Measurements from ENCODE around the gene AOC3.
A peak's percentile ranks its signal among the peaks of the same experiment; 100 is the strongest.

AOC3 gene

DNA sequence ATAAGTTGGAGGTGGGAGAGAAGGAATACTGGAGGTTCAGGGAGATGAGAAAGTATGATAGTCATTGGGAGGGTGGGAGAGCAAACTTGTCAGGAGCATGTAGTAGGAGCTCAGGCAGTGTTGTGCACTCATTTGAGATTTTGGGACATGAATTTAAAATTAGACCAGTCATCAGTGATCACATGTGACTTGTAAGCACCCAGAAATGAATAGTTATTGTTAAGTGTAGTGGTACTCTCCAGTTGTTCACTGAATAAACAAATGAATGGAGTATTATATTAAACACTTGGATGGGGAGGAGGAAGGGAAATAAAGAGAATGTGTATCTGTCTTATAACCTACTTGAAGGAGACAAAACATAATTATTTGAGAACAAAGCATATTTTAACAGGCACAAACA is 20.0 kb upstream of the AOC3 start:
- TF ChIP-seq, protein P1, sequence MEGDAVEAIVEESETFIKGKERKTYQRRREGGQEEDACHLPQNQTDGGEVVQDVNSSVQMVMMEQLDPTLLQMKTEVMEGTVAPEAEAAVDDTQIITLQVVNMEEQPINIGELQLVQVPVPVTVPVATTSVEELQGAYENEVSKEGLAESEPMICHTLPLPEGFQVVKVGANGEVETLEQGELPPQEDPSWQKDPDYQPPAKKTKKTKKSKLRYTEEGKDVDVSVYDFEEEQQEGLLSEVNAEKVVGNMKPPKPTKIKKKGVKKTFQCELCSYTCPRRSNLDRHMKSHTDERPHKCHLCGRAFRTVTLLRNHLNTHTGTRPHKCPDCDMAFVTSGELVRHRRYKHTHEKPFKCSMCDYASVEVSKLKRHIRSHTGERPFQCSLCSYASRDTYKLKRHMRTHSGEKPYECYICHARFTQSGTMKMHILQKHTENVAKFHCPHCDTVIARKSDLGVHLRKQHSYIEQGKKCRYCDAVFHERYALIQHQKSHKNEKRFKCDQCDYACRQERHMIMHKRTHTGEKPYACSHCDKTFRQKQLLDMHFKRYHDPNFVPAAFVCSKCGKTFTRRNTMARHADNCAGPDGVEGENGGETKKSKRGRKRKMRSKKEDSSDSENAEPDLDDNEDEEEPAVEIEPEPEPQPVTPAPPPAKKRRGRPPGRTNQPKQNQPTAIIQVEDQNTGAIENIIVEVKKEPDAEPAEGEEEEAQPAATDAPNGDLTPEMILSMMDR (IDR thresholded peaks at IDR 0.05; ENCODE audit: low read depth, low read length), result no peak
- no peak overlapping the region for H3K4me3 ChIP-seq (ENCODE audit: low read depth, low read length)
- in situ Hi-C loops (cut with HindIII; ENCODE audit: low sequenced_read_pairs), result no loop called here
- DNase-seq (ENCODE audit: low read depth, low spot score), result no peak

- TF ChIP-seq, protein P1 (IDR thresholded peaks at IDR 0.05; ENCODE audit: low read depth, low read length), result no peak
Observed at GRCh38 chr17:42832213-42832933, 18.6 kb upstream of the AOC3 start.

GRCh38 chr17:42832934-42833766 is 17.8 kb upstream of the AOC3 start, which contains the start of gene PSME3:
Gene PSME3 (plus strand): TSS chr17:42833397. CDS start chr17:42833632, 235 bp downstream.
- peak within 1 kb of the TSS; percentile 100 for H3K4me3 ChIP-seq (ENCODE audit: low read depth, low read length)
- TF ChIP-seq, protein P1 (IDR thresholded peaks at IDR 0.05; ENCODE audit: low read depth, low read length), result peak; percentile 2
- in situ Hi-C loops (cut with HindIII; ENCODE audit: low sequenced_read_pairs), result no loop called here
- DNase-seq (ENCODE audit: low read depth, low spot score), result peak; percentile 89

More at GRCh38 chr17:42832213-42832933, 18.6 kb upstream of the AOC3 start:
- in situ Hi-C loops (cut with HindIII; ENCODE audit: low sequenced_read_pairs), result no loop called here
- no peak for DNase-seq (ENCODE audit: low read depth, low spot score)
- peak overlapping the region; percentile 100 for H3K4me3 ChIP-seq (ENCODE audit: low read depth, low read length)

DNA sequence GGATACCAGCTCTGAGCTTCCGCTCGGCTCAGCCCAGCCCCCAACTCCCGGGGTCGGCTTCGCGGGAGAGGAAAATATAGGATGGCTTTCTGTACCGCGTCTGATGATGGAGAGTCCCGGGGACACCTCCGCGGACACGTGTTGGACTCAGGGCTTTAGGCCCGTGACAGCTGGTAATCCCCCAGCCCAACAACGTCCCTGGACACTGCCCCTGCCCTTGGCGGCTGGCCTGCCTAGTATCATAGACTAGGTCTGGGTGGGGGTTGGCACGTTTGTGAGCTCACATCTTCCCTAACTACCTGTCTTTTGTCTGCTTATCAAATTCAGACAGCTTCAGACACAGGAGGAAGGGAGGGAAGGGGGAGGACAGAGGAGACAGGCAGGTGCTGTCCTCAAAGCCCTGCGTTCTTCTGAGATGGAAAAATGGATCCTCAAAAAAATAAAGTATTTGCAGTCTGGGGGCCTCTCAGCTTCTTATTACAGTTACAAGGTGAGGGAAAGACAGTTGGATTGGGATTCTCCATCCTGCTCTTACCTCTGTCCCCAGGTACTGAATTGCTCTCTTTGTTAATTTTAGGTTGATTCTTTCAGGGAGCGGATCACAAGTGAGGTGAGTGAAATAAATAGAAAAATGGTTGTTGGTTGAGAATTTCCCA is 17.1 kb upstream of the AOC3 start:
- in situ Hi-C loops (cut with HindIII; ENCODE audit: low sequenced_read_pairs), result no loop called here
- peak overlapping the region; percentile 100 for H3K4me3 ChIP-seq (ENCODE audit: low read depth, low read length)
- TF ChIP-seq, protein P1 (IDR thresholded peaks at IDR 0.05; ENCODE audit: low read depth, low read length), result no peak
- no peak for DNase-seq (ENCODE audit: low read depth, low spot score)

- DNase-seq (ENCODE audit: low read depth, low spot score), result no peak
- no peak overlapping the region for H3K4me3 ChIP-seq (ENCODE audit: low read depth, low read length)
- TF ChIP-seq, protein P1 (IDR thresholded peaks at IDR 0.05; ENCODE audit: low read depth, low read length), result no peak
- in situ Hi-C loops (cut with HindIII; ENCODE audit: low sequenced_read_pairs), result no loop called here
Observed at GRCh38 chr17:42835732-42836131, 15.3 kb upstream of the AOC3 start.

DNA sequence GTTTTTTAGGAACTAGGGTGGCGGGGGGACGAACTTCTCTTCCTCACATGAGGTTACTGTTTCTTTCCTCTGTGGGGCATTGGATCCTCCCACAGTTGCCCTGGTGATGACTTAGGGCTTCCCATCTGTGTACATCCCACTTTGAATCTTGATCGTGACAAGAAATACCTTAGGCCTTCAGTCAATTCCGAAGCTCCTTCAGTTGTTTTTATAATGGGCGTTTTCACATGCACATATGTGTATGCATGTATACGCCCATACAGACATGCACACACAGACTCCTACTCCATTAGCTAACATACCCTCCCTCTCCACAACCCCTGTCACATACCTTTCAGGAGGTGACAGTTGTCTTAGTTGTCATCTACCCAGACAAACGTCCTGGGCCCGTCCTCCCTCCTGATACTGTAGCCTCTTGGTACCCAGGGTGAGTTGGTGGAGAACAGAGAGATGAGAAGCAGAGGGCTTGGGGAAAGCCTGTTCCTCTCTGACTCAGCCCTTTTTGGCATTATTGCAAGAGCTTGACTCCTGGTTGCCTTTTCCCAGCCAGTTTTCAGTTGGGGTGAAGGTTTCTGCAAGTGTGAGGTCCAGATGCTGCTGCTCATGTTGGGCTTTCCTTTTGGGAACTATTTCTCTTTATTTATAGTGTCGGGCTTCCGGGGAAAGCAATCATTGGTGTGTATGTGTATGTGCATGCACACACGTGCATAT is 8.9 kb upstream of the AOC3 start:
- DNase-seq (ENCODE audit: low read depth, low spot score), result no peak
- in situ Hi-C loops (cut with HindIII; ENCODE audit: low sequenced_read_pairs), result no loop called here
- H3K4me3 ChIP-seq (ENCODE audit: low read depth, low read length), result no peak overlapping the region
- TF ChIP-seq, protein P1 (IDR thresholded peaks at IDR 0.05; ENCODE audit: low read depth, low read length), result no peak
